Ovary (tissue), 9 donors: ENCODE data around the gene ZNF792. TPM values are rescaled to one million over a fixed set of nuclear protein-coding genes. Genes with fewer than 3 reads are reported as not detected.

ENCODE experiments used
- DNase-seq, 5 donors: peaks; one replicate each; pipeline ENCODE4 v3.0.0-alpha.2; 2019 to 2020
- H3K27ac ChIP-seq, 2 donors: fragments of 200-600 bp; one replicate each; pipeline versions ENCODE4 v1.5.1 to v1.8.0; 2019 to 2022
- H3K27me3 ChIP-seq: fragments of 200-600 bp; one replicate; pipeline ENCODE4 v1.8.0; 2022
- H3K36me3 ChIP-seq: fragments of 200-600 bp; sonication (generic); one replicate; pipeline ENCODE4 v1.5.1; 2019
- H3K4me1 ChIP-seq: one replicate; pipeline ENCODE4 v1.8.1; 2013; ENCODE audit warnings: mild to moderate bottlenecking, moderate library complexity; ENCODE audit not compliant: insufficient read depth
- H3K4me3 ChIP-seq: fragments of 200-600 bp; sonication (generic); one replicate; pipeline ENCODE4 v1.5.1; 2017
- H3K9me3 ChIP-seq, 2 donors: fragments of 200-600 bp in 1 of 2; sonication (generic) in 1 of 2; one replicate each; pipeline versions ENCODE4 v1.5.1 to v1.8.1; 2013 to 2019; ENCODE audit warnings: mild to moderate bottlenecking in 1 of 2, moderate library complexity in 1 of 2
- CTCF ChIP-seq, 3 donors: fragments of 450-650 bp in 2 of 3; fragments of 200-600 bp in 1 of 3; IDR thresholded peaks; one replicate each; pipeline versions ENCODE4 v1.5.1 to v1.8.0; 2016 to 2022; ENCODE audit warnings: antibody characterized with exemption in 3 of 3, mild to moderate bottlenecking in 1 of 3
- EP300 ChIP-seq: sonication (generic); formaldehyde crosslinking; IDR thresholded peaks from one replicate; pipeline ENCODE4 v1.6.1; 2017; ENCODE audit warnings: antibody characterized with exemption
- POLR2A ChIP-seq: fragments of 450-650 bp; IDR thresholded peaks from one replicate; pipeline ENCODE4 v1.6.1; 2017; ENCODE audit warnings: antibody characterized with exemption, mild to moderate bottlenecking, moderate library complexity
- whole genome bisulfite sequencing, 3 donors: extraction: QIAGEN DNeasy Blood & Tissue Kit in 1 of 3; methylation state at CpG; one replicate each; pipeline versions ENCODE4 v1.1.5 to v1.1.7; 2013 to 2017; 5-methylcytosine and 5-hydroxymethylcytosine counted together
- intact Hi-C, 4 donors: fragments of 100-400 bp; cut with DNase I; formaldehyde crosslinking; loops; one replicate each; pipeline versions ENCODE4 v1.11.0 to v1.15.1; 2022 to 2023
- polyA plus RNA-seq, 2 donors: library from polyadenylated mRNA; stranded (reverse); fragments of 200-250 nt in 1 of 2; fragments of 350-450 nt in 1 of 2; fragmentation: Illumina TruSeq in 1 of 2; extraction: RNeasy Lipid Tissue Mini Kit (QIAGEN cat#74804) in 1 of 2; gene quantifications; one replicate each; pipeline ENCODE4 v1.2.3, GENCODE V29; 2013 to 2014
- total RNA-seq, 7 donors: library from RNA; depleted of rRNA in 2 of 7; stranded (reverse); fragments of >200 nt in 2 of 7; fragmentation: NEBNext Ultra II Directional in 3 of 7; extraction: Animal tissue kit (Norgen Biotek cat#: 25700) in 3 of 7; gene quantifications; one replicate each; pipeline versions ENCODE4 v1.1.0 to v1.2.4, GENCODE V29; 2016 to 2023
- donor health status: DM: no; HTN: no; CAD: no; lungs with moderate emphysema.
- donor health status: DM: no; HTN: no; CAD: no.
- donor health status: Bipolar disorder and iron deficiency.
- donor health status: DM: yes; HTN: yes; CAD: no.
- donor health status: DM: no; HTN: no; CAD: no.
- donor health status: DM: yes; HTN: yes; CAD: no.

Gene ZNF792
- total and polyA plus RNA-seq, 9 donors: 2.6 to 5.4 (median 4.5) TPM

GRCh38 chr19:34961775-34962686, 2.0 kb downstream of the ZNF792 start:
- TF ChIP-seq CTCF (IDR thresholded peaks at IDR 0.05) (no peak), EP300 (no peak), POLR2A (no peak)
- 66 to 75% (median 74%) methylated on average over 5 of the region's 5 CpGs for WGBS, 3 donors
- no peak for DNase-seq
- H3K27ac ChIP-seq: no peak overlapping the region
- intact Hi-C loops: no loop called here
- peaks cover 6% of the 10 kb centered on the region for H3K4me1 ChIP-seq
- peaks cover 6 to 33% of the 10 kb centered on the region in 2 donors for H3K9me3 ChIP-seq
- no peak overlapping the region for H3K4me3 ChIP-seq
- peaks cover 13% of the 10 kb centered on the region for H3K36me3 ChIP-seq
- no peaks in the 10 kb centered on the region for H3K27me3 ChIP-seq

GRCh38 chr19:34960940-34961679, 2.9 kb downstream of the ZNF792 start:
- TF ChIP-seq EP300 (no peak), CTCF (IDR thresholded peaks at IDR 0.05) (no peak), POLR2A (no peak)
- peaks cover 6 to 33% of the 10 kb centered on the region in 2 donors for H3K9me3 ChIP-seq
- H3K27ac ChIP-seq: no peak overlapping the region
- H3K36me3 ChIP-seq: peaks cover 13% of the 10 kb centered on the region
- H3K4me1 ChIP-seq: peaks cover 6% of the 10 kb centered on the region
- intact Hi-C loops: no loop called here
- WGBS, 3 donors: 92 to 95% (median 94%) methylated on average over 12 of the region's 12 CpGs
- no peak for DNase-seq
- H3K27me3 ChIP-seq: no peaks in the 10 kb centered on the region
- no peak overlapping the region for H3K4me3 ChIP-seq

GRCh38 chr19:34960103-34960805, 3.8 kb downstream of the ZNF792 start:
- 93 to 98% (median 96%) methylated on average over 8 of the region's 8 CpGs for WGBS, 3 donors
- Histone ChIP-seq H3K27me3 (no peaks in the 10 kb centered on the region), H3K4me1 (peaks cover 6% of the 10 kb centered on the region), H3K27ac (no peak overlapping the region), H3K4me3 (no peak overlapping the region), H3K9me3 (peaks cover 6 to 37% of the 10 kb centered on the region in 2 donors), H3K36me3 (peaks cover 13% of the 10 kb centered on the region)
- intact Hi-C loops: no loop called here
- TF ChIP-seq POLR2A (no peak), EP300 (no peak), CTCF (IDR thresholded peaks at IDR 0.05) (no peak)
- no peak for DNase-seq

GRCh38 chr19:34959021-34959420, 5.0 kb downstream of the ZNF792 start:
- 82 to 95% (median 90%) methylated on average over 7 of the region's 7 CpGs for WGBS, 3 donors
- H3K36me3 ChIP-seq: peaks cover 13% of the 10 kb centered on the region
- no peaks in the 10 kb centered on the region for H3K27me3 ChIP-seq
- TF ChIP-seq EP300: no peak
- TF ChIP-seq POLR2A: no peak
- TF ChIP-seq CTCF (IDR thresholded peaks at IDR 0.05): no peak
- DNase-seq: no peak
- intact Hi-C loops: no loop called here
- no peak overlapping the region for H3K4me3 ChIP-seq
- no peak overlapping the region for H3K27ac ChIP-seq
- H3K9me3 ChIP-seq: peaks cover 6 to 37% of the 10 kb centered on the region in 2 donors
- H3K4me1 ChIP-seq: peaks cover 6% of the 10 kb centered on the region
